ENCODE results near the gene DLGAP4.

The DLGAP4 gene

DNA sequence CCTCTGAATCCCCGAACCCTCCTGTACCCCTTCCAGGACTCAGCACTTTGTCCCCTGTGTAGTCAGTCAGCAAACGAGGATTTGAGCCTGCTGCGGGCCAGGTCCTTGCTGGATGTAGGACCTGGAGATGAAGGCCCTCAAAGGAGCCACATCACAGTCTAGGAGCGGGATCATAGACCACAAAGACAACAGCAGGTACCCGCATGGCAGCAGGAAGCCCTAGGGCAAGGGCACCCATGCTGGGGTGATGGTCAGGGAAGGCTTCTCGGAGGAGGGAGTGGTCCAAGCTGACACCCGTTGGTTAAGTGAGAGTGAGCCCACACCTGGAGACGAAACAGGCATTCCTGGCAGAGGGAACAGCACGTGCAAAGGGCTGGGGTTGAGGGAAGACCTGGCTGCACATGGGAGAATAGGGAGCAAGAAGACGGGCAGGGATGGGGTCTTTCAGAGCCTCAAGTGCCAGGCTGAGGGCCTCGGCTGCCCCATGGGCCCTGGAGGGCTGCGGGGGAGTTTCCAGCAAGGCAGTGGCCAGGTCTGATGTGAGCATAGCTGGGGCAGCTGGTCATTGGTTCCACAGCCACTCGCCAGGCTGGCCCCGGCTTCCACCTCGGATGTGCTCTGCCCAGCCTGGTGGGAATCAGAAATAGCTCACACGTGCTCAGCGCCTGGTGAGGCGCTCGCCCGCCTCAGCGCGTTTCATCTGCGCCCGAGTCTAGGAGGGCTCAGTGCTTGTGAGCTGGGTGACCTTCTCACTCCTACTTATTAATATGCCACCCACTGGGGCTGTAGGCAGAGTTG lies 15.0 kb downstream of the DLGAP4 start:
- DNase-seq = no peak

DNA sequence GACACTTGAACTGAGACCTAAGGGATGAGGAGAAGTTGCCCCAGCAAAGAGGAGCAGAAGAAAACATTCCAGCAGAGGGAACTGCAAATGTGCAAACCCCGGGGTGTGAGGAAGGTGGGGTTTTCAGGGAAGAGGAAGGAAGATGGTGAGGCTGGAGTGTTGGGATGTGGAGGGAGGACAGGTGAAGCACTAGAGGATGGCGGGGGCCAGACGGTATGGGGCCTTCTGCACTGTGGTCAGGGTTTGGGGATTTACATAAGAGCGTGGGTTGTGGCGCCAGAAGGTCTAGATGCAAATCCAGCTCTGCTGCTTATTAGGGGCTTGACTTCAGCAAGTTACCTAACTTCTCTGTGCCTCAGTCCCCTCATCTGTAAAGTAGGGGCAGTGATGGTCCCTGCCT lies 16.0 kb downstream of the DLGAP4 start:
- no peak for DNase-seq

DNA sequence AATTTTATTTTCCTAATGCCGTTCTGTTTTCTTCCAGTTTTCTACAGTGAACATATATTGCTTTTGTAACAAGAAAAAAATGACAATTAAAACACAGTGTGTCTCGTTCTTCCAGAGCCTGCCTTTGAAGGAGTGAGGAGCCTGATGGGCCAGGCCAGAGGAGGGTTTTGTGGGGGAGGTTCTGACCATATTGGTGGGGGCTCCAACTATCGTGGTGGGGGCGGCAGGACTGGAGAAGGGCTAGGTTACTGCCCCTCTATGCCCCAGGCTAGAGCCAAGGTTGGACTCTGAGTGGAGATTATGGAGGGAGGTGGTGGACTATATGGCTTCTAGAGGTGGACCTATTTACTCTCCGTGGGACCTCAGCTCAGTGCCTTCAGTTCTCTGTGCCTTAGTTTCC lies 24.0 kb downstream of the DLGAP4 start:
- DNase-seq = no peak

DNA sequence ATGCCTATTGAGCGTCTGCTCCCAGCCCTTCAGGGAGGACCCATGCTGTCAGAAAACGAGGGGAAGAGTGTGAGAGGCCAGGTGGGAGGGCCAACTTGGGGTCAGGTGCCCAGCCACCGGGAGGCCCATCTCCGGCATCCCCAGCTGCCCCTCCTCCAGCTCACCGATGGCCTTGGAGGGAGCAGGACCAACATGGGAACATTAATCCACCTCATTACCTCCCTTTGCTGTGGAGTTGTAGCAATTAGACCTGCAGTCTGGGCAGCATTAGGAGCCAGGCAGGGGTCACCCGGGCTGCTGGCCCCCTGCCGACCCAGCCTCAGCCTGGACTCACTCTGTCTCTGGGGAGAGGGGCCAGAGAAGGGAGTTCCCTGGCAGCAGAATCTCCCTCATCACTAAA lies 25.1 kb downstream of the DLGAP4 start:
- no peak for DNase-seq

DNA sequence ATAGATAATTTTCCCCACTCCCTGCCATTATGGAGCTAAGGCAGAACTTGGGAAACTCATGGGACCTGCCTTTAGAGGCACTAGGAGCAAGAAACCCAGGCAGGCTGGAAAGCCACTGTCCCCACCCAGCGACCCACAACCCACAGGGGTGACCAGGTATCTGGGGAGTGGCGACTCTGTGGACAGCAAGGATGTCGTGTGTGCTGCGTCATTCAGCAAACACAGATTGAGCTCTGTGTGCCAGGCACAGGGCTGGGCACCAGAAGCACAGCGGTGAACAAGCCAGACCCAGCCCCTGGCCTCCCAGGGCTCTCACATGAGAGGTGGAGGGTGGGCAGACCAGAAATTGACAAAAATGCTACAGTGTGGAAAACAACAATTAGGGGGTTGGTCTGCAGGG lies 27.7 kb downstream of the DLGAP4 start:
- DNase-seq = no peak

DNA sequence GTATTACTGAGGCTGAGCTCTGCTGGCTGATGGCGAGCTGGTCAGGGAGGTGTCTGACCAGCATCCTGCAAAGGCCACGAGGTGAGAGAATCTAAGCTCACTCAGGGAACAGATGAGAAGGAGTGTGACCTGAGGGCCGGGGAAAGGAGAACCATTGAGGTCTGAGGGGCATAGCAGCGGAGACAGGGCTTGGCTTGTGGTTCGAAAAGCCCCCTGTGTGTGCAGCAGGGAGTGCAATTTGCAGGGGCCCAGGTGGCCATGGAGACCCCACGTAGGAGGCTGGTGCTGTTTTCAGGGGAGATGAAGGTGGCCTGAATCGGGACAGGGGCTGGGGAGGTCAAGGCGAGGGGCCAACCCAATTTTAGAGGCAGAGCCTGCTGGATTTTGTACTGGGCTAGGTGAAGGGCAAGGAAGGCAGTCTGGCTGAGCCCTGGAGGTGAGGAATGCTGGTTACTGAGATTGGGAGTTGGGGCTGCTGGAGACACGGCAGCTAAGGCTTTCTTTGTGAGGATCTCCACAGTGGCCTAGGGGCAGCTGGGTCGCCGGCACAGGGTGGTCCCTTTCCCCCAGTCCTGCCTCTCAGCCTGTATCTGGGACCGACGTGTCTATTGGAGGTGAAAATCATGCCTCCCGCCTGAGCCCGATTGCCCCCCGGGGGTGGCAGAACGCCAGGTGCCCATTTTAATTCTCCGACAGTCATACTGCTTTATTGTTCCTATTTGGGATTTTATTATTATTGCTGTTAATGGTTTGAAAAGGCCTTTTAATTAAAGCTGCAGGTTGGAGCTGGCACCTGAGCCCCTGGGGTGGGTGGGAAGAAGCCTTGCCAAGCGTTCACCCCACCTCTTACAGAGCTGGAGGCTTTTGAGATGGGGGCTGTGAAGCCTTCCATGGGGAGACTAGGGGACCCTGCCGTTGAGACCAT lies 28.4 kb downstream of the DLGAP4 start:
- DNase-seq = no peak

DNA sequence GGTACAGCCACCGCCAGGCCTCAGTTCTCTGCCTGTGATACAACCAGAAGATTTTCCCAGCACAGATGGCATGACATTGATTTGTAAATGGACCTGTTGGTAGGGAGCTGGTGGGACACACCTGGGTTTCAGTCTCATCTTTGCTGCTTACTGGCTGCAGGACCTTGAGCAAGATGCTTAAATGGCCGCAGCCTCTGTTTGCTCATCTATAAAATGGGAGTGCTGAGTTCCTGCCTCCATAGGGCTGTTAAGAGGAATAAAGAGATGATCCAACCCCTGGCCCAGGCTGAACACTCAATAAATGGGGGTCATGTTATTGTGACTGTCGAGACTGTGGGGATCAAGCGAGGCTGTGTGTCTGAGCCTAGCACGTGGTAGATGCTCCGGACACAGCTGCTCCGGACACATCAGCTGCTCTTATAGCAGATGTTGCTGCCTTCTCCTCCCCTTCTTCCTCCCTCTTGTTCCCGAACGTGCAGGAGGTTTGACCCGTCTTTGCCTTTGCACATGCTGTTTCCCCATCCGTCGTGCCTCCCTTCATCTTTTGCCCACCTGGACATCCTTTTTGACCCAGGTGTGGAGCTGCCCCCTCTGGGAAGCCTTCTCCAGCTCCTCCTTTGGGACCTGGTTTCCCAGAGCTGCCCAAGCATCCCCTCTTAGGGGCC lies 29.2 kb downstream of the DLGAP4 start:
- no peak for DNase-seq

DNA sequence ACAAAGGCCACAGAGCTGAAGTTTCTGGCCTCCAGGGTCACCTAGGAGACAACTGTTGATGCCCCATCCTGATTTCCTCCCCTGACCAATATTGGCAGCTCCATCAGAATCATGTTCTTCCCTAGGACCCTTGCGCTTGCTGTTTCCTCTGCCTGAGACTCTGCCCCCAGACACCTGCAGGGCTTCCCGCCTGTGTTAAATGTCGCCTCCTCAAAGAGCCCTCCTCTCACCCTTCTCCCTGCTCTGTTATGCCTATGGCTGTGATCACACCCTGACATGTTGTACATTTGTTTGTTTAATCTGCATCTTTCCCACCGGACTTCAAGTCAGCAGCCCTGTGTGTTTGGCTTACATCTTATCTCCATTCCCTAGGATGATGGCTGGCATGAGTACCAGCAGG lies 30.1 kb downstream of the DLGAP4 start:
- no peak for DNase-seq

DNA sequence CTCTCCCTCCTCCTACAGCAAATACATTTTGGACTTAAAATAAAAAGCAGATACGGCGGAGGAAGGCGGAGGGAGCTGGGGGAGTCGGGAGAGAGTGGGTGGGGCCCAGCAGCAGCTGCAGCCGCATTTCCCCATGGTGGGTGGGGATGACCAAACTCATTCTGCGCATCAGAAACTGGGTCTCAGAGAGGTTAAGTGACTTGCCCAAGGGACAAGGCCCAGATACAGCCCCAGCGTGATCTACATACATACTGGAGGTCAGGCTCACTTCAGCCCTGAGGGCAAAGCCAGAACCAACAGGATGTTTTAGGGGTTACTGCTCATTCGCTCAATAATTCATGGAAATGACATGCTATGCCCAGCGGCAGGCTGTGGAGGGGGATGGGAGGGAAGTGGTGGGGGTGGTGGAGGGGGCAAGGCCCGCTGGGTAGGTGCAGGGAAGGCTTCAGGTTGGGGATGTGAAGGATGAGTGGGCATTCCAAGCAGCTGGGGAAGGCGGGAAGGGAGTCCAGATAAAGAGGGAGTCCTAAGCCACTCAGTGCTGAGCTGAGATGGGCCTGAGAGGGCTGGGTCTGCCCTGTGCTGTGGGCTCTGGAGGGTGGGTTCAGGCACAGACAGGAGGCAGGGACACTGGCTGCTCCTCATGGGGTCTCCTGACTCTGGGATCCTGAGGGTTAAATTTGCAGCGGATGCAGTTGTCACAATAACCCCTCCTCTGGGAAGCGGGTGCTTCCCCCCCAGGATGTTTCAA lies 31.0 kb downstream of the DLGAP4 start:
- peak in 2 of 56 donors; percentile 13 for DNase-seq

DNA sequence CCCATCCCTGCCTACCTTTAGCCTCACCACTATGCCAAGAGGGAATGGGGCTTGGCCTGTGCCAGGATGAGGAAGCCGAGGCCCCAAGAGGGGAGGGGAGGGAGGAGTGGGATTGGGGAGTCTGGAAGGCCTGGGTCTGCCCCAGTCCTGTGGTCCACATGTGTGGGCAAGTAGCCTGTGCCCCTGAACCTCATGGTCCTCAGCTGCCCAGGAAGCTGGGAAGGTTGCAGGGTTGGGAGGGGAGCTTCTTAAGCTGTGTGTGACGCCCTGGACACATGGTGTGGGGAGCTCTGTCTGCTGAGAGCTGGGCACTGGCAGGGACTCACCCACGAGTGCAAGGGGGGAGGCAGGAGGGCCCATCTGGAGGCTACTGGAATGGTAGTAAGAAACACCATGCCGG lies 31.7 kb downstream of the DLGAP4 start:
- no peak for DNase-seq

DNA sequence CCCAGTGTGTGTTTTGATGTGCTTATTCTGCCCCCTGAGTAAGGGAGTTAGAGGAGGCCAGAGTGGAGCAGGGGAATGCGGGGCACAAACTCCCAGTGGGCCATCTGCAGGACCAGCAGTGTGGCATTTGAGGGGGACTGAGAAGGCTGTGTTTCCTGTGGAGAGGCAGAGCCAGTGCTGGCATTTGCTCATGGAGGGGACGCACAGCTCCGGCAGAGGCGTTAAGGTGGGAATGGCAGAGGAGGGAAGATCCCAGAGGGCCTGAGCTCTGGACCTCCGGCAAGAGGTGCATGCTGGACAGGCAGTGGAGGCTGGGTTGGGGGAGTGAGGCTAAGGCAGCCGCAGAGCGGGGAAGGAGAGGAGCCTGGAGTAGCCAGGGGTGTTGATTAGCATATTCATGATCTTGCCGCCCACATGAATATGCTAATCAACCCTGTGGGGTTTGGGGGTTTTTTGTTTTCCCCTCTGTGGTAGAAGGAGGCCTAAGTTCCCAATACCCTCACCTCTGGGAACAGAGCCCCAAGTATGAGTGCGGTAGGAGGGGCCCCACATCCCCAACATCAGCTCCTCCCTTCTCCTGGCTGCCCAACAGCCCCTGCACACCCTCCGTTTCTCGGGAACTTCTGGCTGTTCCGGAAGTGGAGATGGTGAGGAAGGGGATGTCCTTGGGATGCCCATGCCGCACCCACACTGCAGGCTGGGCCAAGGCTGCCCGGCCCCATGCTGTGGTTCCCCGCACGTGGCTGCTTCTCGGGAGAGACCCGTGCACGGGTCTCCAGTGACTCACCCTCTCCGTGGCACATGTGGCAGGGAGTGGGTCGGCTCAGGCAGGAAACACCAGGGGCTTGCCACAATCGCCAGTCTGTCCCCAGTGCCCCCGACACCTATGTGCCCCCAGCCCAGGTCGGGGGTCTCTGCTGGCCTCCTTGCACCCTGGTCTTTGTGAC lies 33.8 kb downstream of the DLGAP4 start:
- DNase-seq = peak in 6 of 56 donors; percentile 15 to 61 (median 26)

DNA sequence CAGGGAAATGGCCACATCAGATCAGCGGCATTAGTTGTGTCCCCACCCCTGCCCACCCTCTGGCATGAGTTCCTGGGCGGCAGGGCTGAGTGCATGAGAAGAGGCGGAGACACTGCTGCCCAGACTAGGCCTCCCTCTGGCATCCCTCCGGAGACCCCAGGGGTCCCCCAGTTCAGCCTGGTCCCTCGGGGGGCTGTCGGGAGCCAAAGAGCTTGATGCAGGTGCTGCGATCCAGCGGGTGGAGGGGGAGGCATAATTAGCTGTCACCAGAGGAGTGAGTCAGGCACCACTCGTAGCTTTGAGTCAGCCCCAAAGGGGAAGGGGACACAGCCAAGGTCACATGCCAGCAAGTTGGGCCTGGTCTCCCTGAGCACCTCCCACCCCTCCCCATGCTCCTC lies 34.5 kb downstream of the DLGAP4 start:
- DNase-seq = peak in 18 of 56 donors; percentile 9 to 65 (median 28)

DNA sequence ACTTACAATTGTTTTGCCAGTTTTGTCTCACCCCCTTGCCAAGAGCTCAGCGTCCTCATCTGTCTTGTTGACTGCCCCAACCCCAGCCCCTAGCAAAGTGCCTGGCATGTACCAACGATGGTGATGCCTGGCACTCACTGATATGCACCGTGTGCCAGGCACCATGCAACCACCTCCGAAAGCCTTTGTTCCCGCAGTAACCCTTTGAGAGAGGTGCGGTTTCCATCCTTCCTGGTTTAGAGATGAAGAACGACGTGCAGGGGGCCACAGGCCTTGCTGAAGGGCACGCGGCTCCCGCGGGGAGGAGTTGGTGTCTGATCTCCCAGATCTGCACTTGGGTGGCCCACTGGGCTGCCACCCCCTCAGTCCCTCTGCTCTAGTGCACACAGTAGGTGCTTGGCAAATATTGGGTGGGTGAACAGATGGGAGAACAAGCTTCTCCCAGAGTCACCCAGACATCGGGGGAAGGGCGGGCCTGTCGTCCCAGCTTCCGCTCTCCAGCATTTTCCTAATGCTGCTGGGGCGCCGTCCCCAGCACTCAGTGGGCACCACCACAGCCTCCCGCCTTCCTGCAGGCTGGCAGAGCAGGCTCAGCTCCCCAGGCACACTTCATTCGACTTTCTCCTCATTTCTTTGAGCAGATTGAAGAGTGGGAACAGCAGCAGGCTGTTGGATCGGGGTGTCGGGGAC lies 35.3 kb downstream of the DLGAP4 start:
- no peak for DNase-seq

DNA sequence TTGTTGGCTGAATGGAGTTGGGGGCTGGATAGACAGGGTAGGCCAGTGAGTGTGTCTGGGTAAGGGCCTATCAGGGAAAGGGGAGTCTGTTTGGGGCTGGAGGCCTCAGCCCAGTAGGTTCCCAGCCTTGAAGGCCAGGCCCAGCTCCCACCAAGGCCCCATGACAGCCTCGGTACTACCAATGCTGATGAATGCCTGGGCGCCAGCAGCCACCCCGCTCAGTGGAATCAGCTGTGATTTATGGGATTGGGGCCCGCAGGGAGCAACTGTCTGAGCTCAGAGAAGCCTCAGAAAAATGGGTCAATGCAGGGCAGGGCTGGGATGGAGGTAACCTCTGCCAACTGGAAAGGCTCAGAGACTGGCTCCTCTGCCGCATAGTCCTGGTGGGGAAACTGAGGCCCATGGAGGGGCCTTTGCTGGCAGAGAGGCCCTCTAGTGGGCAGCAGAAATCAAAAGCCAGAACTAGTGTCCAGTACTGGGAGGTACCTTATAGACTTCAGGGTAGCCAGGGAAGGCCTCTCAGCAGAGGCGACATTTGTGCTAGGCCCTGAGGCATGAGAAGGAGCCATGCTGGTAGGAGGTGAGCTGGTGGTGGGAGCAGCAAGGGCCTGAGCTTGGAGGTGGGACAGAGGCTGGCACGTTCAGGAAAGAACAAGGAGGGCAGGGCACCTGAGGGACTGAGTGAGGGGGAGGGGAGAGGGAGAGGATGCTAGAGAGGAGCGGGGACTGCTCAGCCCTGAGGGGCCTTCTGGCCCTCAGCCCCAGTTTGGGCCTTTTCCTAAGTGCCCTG lies 36.4 kb downstream of the DLGAP4 start:
- DNase-seq = no peak

DNA sequence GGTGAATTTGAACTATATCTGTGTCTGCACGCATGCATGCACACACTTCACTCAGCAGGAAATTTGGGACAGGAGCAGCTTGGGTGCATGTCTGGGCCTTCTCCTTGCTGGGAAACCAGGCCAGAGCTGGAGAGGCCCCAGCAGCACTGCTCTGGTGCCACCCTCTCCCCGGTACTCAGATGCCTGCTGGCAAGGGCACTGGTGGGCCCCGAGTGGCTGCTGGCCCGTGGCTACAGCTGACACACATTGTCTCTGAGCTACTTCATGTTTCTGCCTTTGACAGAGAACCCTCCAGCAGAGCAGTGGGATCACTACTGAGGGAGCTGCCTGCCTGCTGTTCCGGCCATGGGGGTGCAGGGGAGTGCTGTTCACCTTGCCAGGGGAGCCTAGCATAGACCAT lies 37.5 kb downstream of the DLGAP4 start:
- no peak for DNase-seq

DNA sequence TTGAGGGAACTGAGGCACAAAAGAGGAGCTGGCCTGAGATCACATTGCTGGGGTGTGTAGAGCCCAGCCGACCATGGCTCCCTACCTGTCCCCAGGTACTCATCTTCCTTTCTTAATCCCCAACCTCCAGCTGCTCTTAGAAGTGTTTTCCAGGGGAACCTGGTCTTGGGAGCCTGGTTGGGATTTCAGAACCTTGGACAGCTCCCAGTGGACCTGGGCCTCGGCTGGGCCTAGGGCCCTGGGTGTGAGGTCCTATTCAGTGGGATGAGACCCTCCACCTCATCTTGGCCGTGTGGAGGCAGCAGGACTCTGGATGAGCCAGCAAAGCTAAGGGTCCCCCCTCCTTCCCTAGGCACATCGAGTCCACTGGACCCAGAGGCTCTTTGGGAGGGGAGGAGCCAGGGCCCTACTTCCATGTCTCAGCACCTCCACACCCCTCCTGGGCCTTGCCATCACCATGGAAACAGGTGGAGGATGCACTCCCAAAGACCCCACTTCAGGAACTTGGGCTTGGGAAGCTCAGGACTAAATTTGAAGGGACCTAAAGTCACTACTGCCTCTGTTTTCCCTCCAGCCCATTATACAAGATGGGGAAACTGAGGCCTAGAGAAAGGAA lies 38.5 kb downstream of the DLGAP4 start:
- DNase-seq = peak in 1 of 56 donors; percentile 13

DNA sequence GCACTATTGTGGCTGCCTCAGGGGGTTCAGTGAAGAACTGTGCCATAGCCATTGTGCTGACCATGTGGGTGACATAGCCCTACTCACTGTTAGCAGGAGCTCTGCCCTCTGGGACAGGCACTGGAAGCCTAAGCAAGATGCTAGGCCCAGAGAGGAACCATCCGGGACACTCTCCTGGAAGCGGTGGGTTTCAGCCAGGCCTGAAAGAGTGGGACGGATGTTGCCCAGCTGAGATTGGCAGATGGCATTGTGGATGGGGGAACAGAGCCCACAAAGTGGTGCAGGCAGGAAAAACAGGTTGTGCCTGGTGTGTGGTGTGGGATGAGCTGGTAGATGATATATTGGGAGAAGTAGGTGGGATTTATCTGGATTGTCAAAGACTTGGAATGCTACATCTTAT lies 40.1 kb downstream of the DLGAP4 start:
- DNase-seq = no peak

Data from nucleus accumbens (tissue), 56 donors.